ENCODE results near the gene ARFGAP3. TPM values are rescaled to one million over a fixed set of nuclear protein-coding genes. Genes with fewer than 3 reads are reported as not detected.

Gene ARFGAP3
- polyA plus RNA-seq, 1 of the 3 experiments (the other 2 are of a cell fraction): 12.6 TPM

DNA sequence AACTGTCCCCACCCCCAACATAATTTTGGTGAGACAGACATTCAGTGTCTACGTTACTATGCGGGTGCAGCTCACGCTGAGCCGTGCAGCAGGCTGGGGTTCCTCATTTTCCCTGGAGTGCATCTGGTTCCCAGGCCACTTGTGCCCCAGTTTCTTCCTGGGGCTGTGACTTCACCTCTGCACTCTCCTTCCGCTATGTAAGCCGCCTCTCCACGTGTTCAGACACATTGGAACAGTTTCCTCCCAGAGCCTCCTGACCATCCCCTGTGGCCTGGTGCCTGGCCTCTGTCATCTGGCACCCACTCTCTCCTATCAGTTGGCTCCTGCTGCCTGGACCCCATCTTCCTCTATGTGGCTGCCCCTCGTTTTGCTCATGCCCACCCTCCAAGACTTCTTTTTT lies 90.2 kb downstream of the ARFGAP3 start:
- no peaks in the 10 kb centered on the region for H3K36me3 ChIP-seq (replicated peaks in 1 of 2; ENCODE audit: control insufficient read depth in 1 of 2, insufficient read depth in 2 of 2, low read length in 1 of 2)
- no peaks in the 10 kb centered on the region for H3F3A ChIP-seq (replicated peaks; ENCODE audit: insufficient read depth)
- no peak for DNase-seq
- H3K9me3 ChIP-seq: no peaks in the 10 kb centered on the region
- CTCF ChIA-PET: no interaction called here
- no peaks in the 10 kb centered on the region for H4K20me1 ChIP-seq (ENCODE audit: insufficient read depth)
- H3K4me1 ChIP-seq (ENCODE audit: control insufficient read depth in 1 of 2, insufficient read depth in 2 of 2, low read depth in 1 of 2, low read length in 1 of 2): no peaks in the 10 kb centered on the region
- H3K4me2 ChIP-seq: no peak overlapping the region
- H3K9ac ChIP-seq: no peak overlapping the region
- H3K27me3 ChIP-seq (ENCODE audit: insufficient read depth): no peaks in the 10 kb centered on the region
- WGBS (ENCODE audit: low lambda C conversion rate): 74% methylated on average over 3 of the region's 8 CpGs
- POLR2A ChIA-PET: no interaction called here
- no peak overlapping the region for H3K4me3 ChIP-seq (ENCODE audit: low read depth in 2 of 2, low read length in 1 of 2)
- TF ChIP-seq GATA2 (CRISPR knock-in tag; IDR thresholded peaks at IDR 0.05): no peak
- no peaks in the 10 kb centered on the region for H3K79me2 ChIP-seq (ENCODE audit: insufficient read depth)
- no peak overlapping the region for H3K27ac ChIP-seq (ENCODE audit: low read depth in 2 of 2, low read length in 1 of 2)
- H2AFZ ChIP-seq (ENCODE audit: low read depth): no peak overlapping the region
- H3K9me2 ChIP-seq: no peaks in the 10 kb centered on the region

DNA sequence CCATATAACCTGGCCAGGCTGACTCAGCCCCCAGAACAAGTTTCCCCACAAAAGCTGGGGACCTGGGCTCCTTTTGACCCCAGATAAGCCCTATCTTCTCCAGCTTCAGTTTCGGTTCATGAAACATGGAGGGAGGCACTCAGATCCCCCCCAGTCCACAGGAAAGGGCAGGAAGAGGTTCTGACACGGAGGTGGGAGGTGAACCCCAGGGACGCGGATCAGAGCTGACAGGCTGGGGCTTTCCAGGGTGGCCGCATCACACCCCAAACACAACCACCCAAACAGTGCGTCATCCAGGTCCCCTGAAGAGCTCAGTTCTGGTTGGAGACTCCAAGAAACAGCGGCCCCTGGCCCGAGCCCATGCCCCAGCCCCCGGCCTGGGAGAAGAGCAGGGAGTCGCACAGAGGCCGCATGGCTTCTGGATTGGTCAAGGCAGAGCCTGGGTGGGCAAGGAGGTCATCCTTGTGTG lies 92.1 kb downstream of the ARFGAP3 start:
- Histone ChIP-seq H3K36me3 (replicated peaks in 1 of 2; ENCODE audit: control insufficient read depth in 1 of 2, insufficient read depth in 2 of 2, low read length in 1 of 2) (no peaks in the 10 kb centered on the region), H3K4me3 (ENCODE audit: low read depth in 2 of 2, low read length in 1 of 2) (no peak overlapping the region), H3K27me3 (ENCODE audit: insufficient read depth) (no peaks in the 10 kb centered on the region), H3K27ac (ENCODE audit: low read depth in 2 of 2, low read length in 1 of 2) (no peak overlapping the region), H3K4me2 (no peak overlapping the region), H3K9ac (no peak overlapping the region), H3F3A (replicated peaks; ENCODE audit: insufficient read depth) (no peaks in the 10 kb centered on the region), H2AFZ (ENCODE audit: low read depth) (no peak overlapping the region), H3K79me2 (ENCODE audit: insufficient read depth) (no peaks in the 10 kb centered on the region), H3K9me2 (no peaks in the 10 kb centered on the region), H3K4me1 (ENCODE audit: control insufficient read depth in 1 of 2, insufficient read depth in 2 of 2, low read depth in 1 of 2, low read length in 1 of 2) (no peaks in the 10 kb centered on the region), H4K20me1 (ENCODE audit: insufficient read depth) (no peaks in the 10 kb centered on the region), H3K9me3 (no peaks in the 10 kb centered on the region)
- no CpG with 5 or more reads among the region's 11 CpGs for WGBS (ENCODE audit: low lambda C conversion rate)
- DNase-seq: no peak
- CTCF ChIA-PET: interaction anchor here (1.2 kb wide), 1 partner anchor 12 kb away, joined by 3 read pairs; no protein-coding TSS in a partner anchor
- POLR2A ChIA-PET: no interaction called here
- TF ChIP-seq SIN3A (IDR thresholded peaks at IDR 0.05; ENCODE audit: borderline replicate concordance, low read depth, low read length): no peak
- no peak for TF ChIP-seq RCOR1 (IDR thresholded peaks at IDR 0.05; ENCODE audit: low read length)
- TF ChIP-seq, protein P1, sequence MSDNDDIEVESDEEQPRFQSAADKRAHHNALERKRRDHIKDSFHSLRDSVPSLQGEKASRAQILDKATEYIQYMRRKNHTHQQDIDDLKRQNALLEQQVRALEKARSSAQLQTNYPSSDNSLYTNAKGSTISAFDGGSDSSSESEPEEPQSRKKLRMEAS (IDR thresholded peaks at IDR 0.05; ENCODE audit: low read depth): no peak
- TF ChIP-seq CHD2 (IDR thresholded peaks at IDR 0.05; ENCODE audit: low read length, partially characterized antibody): no peak
- no peak for TF ChIP-seq EP300 (IDR thresholded peaks at IDR 0.05; ENCODE audit: borderline replicate concordance in 1 of 2, low read depth in 1 of 2, low read length in 1 of 2)
- TF ChIP-seq, protein P2, sequence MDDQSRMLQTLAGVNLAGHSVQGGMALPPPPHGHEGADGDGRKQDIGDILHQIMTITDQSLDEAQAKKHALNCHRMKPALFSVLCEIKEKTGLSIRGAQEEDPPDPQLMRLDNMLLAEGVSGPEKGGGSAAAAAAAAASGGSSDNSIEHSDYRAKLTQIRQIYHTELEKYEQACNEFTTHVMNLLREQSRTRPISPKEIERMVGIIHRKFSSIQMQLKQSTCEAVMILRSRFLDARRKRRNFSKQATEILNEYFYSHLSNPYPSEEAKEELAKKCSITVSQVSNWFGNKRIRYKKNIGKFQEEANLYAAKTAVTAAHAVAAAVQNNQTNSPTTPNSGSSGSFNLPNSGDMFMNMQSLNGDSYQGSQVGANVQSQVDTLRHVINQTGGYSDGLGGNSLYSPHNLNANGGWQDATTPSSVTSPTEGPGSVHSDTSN (IDR thresholded peaks at IDR 0.05): no peak
- TF ChIP-seq GATA2 (CRISPR knock-in tag; IDR thresholded peaks at IDR 0.05): no peak
- TF ChIP-seq TEAD4 (IDR thresholded peaks at IDR 0.05; ENCODE audit: borderline replicate concordance, insufficient read depth): no peak
- TF ChIP-seq, protein P3, sequence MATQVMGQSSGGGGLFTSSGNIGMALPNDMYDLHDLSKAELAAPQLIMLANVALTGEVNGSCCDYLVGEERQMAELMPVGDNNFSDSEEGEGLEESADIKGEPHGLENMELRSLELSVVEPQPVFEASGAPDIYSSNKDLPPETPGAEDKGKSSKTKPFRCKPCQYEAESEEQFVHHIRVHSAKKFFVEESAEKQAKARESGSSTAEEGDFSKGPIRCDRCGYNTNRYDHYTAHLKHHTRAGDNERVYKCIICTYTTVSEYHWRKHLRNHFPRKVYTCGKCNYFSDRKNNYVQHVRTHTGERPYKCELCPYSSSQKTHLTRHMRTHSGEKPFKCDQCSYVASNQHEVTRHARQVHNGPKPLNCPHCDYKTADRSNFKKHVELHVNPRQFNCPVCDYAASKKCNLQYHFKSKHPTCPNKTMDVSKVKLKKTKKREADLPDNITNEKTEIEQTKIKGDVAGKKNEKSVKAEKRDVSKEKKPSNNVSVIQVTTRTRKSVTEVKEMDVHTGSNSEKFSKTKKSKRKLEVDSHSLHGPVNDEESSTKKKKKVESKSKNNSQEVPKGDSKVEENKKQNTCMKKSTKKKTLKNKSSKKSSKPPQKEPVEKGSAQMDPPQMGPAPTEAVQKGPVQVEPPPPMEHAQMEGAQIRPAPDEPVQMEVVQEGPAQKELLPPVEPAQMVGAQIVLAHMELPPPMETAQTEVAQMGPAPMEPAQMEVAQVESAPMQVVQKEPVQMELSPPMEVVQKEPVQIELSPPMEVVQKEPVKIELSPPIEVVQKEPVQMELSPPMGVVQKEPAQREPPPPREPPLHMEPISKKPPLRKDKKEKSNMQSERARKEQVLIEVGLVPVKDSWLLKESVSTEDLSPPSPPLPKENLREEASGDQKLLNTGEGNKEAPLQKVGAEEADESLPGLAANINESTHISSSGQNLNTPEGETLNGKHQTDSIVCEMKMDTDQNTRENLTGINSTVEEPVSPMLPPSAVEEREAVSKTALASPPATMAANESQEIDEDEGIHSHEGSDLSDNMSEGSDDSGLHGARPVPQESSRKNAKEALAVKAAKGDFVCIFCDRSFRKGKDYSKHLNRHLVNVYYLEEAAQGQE (IDR thresholded peaks at IDR 0.05; ENCODE audit: low read depth, low read length): no peak
- no peak for TF ChIP-seq ELF1 (IDR thresholded peaks at IDR 0.05)
- TF ChIP-seq MXI1 (IDR thresholded peaks at IDR 0.05; ENCODE audit: low read depth, low read length): no peak
- TF ChIP-seq, protein P4, sequence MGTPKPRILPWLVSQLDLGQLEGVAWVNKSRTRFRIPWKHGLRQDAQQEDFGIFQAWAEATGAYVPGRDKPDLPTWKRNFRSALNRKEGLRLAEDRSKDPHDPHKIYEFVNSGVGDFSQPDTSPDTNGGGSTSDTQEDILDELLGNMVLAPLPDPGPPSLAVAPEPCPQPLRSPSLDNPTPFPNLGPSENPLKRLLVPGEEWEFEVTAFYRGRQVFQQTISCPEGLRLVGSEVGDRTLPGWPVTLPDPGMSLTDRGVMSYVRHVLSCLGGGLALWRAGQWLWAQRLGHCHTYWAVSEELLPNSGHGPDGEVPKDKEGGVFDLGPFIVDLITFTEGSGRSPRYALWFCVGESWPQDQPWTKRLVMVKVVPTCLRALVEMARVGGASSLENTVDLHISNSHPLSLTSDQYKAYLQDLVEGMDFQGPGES (IDR thresholded peaks at IDR 0.05; ENCODE audit: low read depth, low read length): no peak

Data from SK-N-SH (cell line).